HCT116 (cell line): ENCODE data around the gene SLC6A12. TPM values are rescaled to one million over a fixed set of nuclear protein-coding genes. Genes with fewer than 3 reads are reported as not detected.

ENCODE experiments used
- ATAC-seq: fragments of 200-7000 bp; cut with Tn5 transposase; 2 replicates; pipeline ENCODE4 v1.9.1; 2020; ENCODE audit warnings: mild to moderate bottlenecking, moderate library complexity
- BruUV-seq: library from RNA; stranded (reverse); fragments of 400-500 nt; replicated peaks from 2 replicates; lab custom pipeline; 2021; lab: Mats Ljungman, UMichigan
- CTCF ChIA-PET: fragments of 300-600 bp; sonication (Branson Sonifier 250); formaldehyde crosslinking; loops from one replicate; lab custom pipeline; 2021; ENCODE audit warnings: antibody characterized with exemption; lab: Charles Lee
- POLR2A ChIA-PET: fragments of 300-600, 350-600 bp; sonication (Branson Sonifier 250); formaldehyde crosslinking; loops from one replicate; lab custom pipeline; 2021; ENCODE audit warnings: antibody characterized with exemption; lab: Charles Lee
- RAD21 ChIA-PET, 2 experiments: fragments of 300-600 bp; sonication (Branson Sonifier 250); formaldehyde crosslinking; loops; one replicate each; lab custom pipeline; 2023; ENCODE audit warnings: low total read pairs in 2 of 2; ENCODE audit not compliant: uncharacterized antibody in 2 of 2, unreplicated experiment in 2 of 2, low non-redundant PET in 1 of 2; lab: Charles Lee
- DNase-seq: peaks from one replicate; pipeline ENCODE4 v3.0.0-alpha.2; 2010; ENCODE audit warnings: low read depth, low spot score
- H2AFZ ChIP-seq: fragments of 200-600 bp; shearing (Covaris generic), sonication (generic); 2 replicates; pipeline ENCODE4 v1.6.1; 2017; ENCODE audit warnings: low read depth, mixed run types, mixed read lengths, antibody characterized with exemption, low read length; ENCODE audit not compliant: poor library complexity, severe bottlenecking
- H3K27ac ChIP-seq: 2 replicates; pipeline ENCODE4 v1.5.1; 2012; ENCODE audit warnings: low read depth, low read length
- H3K27me3 ChIP-seq: fragments of 200-600 bp; sonication (generic); 2 replicates; pipeline ENCODE4 v1.6.1; 2016; ENCODE audit warnings: mixed run types, low read length, mixed read lengths; ENCODE audit not compliant: insufficient read depth
- H3K36me3 ChIP-seq, 2 experiments: fragments of 200-500 bp in 1 of 2; fragments of 200-600 bp in 1 of 2; sonication (Bioruptor generic) in 1 of 2; sonication (generic) in 1 of 2; 2 replicates each; pipeline versions ENCODE4 v1.5.1 to v1.6.1; 2014 to 2016; ENCODE audit warnings: low read length in 2 of 2, inconsistent platforms in 1 of 2, mixed read lengths in 1 of 2, mixed run types in 1 of 2; ENCODE audit not compliant: insufficient read depth in 2 of 2, control insufficient read depth in 1 of 2
- H3K4me1 ChIP-seq, 2 experiments: fragments of 200-600 bp in 1 of 2; sonication (generic) in 1 of 2; 2 replicates each; pipeline versions ENCODE4 v1.5.1 to v1.6.1; 2012 to 2017; ENCODE audit warnings: low read length in 2 of 2, inconsistent platforms in 1 of 2, mild to moderate bottlenecking in 1 of 2, mixed read lengths in 1 of 2, mixed run types in 1 of 2, moderate library complexity in 1 of 2; ENCODE audit not compliant: insufficient read depth in 2 of 2, control insufficient read depth in 1 of 2
- H3K4me2 ChIP-seq: fragments of 200-600 bp; sonication (generic); 2 replicates; pipeline ENCODE4 v1.6.1; 2017; ENCODE audit warnings: mixed run types, low read length, mixed read lengths
- H3K4me3 ChIP-seq, 2 experiments: fragments of 200-600 bp in 1 of 2; sonication (generic) in 1 of 2; replicated peaks in 1 of 2; 2 replicates each; pipeline ENCODE4 v1.5.1; 2011 to 2016; ENCODE audit warnings: low read length in 2 of 2, control low read depth in 1 of 2, low read depth in 1 of 2, mild to moderate bottlenecking in 1 of 2, mixed read lengths in 1 of 2, mixed run types in 1 of 2
- H3K79me2 ChIP-seq: fragments of 200-600 bp; sonication (generic); 2 replicates; pipeline ENCODE4 v1.6.1; 2017; ENCODE audit warnings: mild to moderate bottlenecking, mixed run types, low read length, moderate library complexity, mixed read lengths; ENCODE audit not compliant: insufficient read depth
- H3K9ac ChIP-seq: fragments of 200-600 bp; sonication (generic); 2 replicates; pipeline ENCODE4 v1.6.1; 2016; ENCODE audit warnings: low read length, mixed read lengths
- H3K9me2 ChIP-seq: fragments of 200-600 bp; sonication (generic), shearing (Covaris generic); 2 replicates; pipeline ENCODE4 v1.6.1; 2017; ENCODE audit warnings: mixed run types, mild to moderate bottlenecking, moderate library complexity; ENCODE audit not compliant: insufficient read depth
- H3K9me3 ChIP-seq, 2 experiments: fragments of 200-500 bp in 1 of 2; fragments of 200-600 bp in 1 of 2; sonication (Bioruptor generic) in 1 of 2; sonication (generic) in 1 of 2; 2 replicates each; pipeline ENCODE4 v1.6.1; 2014 to 2017; ENCODE audit warnings: low read length in 2 of 2, mixed read lengths in 2 of 2, inconsistent platforms in 1 of 2, low read depth in 1 of 2, mild to moderate bottlenecking in 1 of 2, mixed run types in 1 of 2, moderate library complexity in 1 of 2; ENCODE audit not compliant: control insufficient read depth in 1 of 2, insufficient read depth in 1 of 2
- H4K20me1 ChIP-seq: fragments of 200-600 bp; sonication (generic), shearing (Covaris generic); 2 replicates; pipeline ENCODE4 v1.6.1; 2017; ENCODE audit warnings: mixed run types, mild to moderate bottlenecking, moderate library complexity; ENCODE audit not compliant: insufficient read depth
- EGR1 ChIP-seq: IDR thresholded peaks from 2 replicates; pipeline ENCODE4 v1.6.1; 2012; ENCODE audit warnings: low read depth
- POLR2AphosphoS5 ChIP-seq: IDR thresholded peaks from 2 replicates; pipeline ENCODE4 v1.6.1; 2011; ENCODE audit warnings: mild to moderate bottlenecking, low read depth, low read length, moderate library complexity
- SRF ChIP-seq: IDR thresholded peaks from 2 replicates; pipeline ENCODE4 v1.6.1; 2012; ENCODE audit warnings: low read depth
- intact Hi-C: fragments of 100-400 bp; cut with micrococcal nuclease; formaldehyde crosslinking; loops from 2 replicates; pipeline ENCODE4 v1.10.0; 2022
- total RNA-seq: library from RNA; stranded (reverse); gene quantifications from one replicate; pipeline ENCODE4 v1.2.1, GENCODE V29; 2021; ENCODE audit not compliant: unreplicated experiment
- TF ChIP-seq, protein P1 (sequence below): IDR thresholded peaks from 2 replicates; pipeline ENCODE4 v1.6.1; 2012
- TF ChIP-seq, protein P2 (sequence below): IDR thresholded peaks from 2 replicates; pipeline ENCODE4 v1.6.1; 2011; ENCODE audit warnings: mild to moderate bottlenecking, low read length, moderate library complexity; ENCODE audit not compliant: insufficient replicate concordance; ENCODE audit errors: extremely low read depth
- TF ChIP-seq, protein P3 (sequence below): IDR thresholded peaks from 2 replicates; pipeline ENCODE4 v1.6.1; 2012
- TF ChIP-seq, protein P4 (sequence below): IDR thresholded peaks from 2 replicates; pipeline ENCODE4 v1.6.1; 2012; ENCODE audit warnings: low read depth

The SLC6A12 gene
- total RNA-seq, 1 experiment from 2014 or later: 0.64 TPM

DNA sequence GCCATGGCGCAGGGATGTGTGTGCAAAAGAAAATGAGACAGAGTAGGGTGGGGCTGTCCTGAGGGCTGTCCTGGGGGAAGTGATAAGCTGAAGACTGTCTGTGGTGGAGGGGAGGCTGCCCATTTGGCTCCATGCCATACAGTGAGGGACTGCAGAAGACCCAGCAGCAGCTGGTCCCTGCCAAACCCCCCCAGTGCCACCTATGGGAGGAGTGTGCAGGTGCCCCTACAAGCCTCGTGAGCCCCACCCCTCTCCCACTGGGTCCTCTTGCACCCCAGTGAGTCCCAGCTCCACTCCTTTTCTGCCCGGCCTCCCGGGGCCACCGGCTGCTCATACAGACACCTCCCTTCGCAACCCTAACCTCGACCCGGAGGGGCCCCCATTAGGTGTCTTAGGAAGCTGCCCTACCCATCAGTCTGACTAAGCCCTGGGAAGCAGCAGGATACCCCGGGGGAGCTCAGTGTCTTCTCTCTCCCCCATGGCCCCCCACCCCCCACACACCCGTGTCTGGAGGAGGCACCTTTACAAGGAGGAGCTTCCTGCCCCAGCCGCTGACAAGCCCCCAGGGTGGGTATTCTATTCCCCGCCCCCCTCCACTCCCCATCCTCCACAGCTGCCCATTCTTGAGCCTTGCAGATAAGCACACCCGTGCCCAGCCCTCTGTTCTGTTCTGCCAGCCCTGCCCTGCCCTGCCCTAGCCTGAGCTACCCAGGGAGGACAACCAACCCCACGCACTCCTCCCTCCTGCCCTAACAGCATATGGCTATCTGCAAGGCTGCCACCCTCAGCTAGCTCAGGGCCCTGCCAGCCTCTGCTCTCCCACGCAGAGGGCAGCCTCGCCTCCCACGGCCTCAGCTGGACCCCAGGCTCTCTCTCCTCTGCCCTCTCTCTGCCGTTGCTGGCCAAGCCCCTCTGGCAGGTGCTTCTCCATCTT, 41.9 kb downstream of the SLC6A12 start:
- no peak for TF ChIP-seq POLR2AphosphoS5
- TF ChIP-seq, protein P1, sequence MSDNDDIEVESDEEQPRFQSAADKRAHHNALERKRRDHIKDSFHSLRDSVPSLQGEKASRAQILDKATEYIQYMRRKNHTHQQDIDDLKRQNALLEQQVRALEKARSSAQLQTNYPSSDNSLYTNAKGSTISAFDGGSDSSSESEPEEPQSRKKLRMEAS: no peak
- TF ChIP-seq, protein P2, sequence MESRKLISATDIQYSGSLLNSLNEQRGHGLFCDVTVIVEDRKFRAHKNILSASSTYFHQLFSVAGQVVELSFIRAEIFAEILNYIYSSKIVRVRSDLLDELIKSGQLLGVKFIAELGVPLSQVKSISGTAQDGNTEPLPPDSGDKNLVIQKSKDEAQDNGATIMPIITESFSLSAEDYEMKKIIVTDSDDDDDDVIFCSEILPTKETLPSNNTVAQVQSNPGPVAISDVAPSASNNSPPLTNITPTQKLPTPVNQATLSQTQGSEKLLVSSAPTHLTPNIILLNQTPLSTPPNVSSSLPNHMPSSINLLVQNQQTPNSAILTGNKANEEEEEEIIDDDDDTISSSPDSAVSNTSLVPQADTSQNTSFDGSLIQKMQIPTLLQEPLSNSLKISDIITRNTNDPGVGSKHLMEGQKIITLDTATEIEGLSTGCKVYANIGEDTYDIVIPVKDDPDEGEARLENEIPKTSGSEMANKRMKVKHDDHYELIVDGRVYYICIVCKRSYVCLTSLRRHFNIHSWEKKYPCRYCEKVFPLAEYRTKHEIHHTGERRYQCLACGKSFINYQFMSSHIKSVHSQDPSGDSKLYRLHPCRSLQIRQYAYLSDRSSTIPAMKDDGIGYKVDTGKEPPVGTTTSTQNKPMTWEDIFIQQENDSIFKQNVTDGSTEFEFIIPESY: no peak
- Histone ChIP-seq H3K9me2 (no peaks in the 10 kb centered on the region), H3K4me1 (peaks cover 4 to 19% of the 10 kb centered on the region in 2 experiments; a peak in 3 of 4 replicates), H3K4me3 (no peak overlapping the region), H3K79me2 (no peaks in the 10 kb centered on the region), H2AFZ (no peak overlapping the region), H3K27ac (no peak overlapping the region), H3K36me3 (no peaks in the 10 kb centered on the region), H3K27me3 (no peaks in the 10 kb centered on the region), H4K20me1 (no peaks in the 10 kb centered on the region), H3K9me3 (no peaks in the 10 kb centered on the region), H3K9ac (no peak overlapping the region), H3K4me2 (no peak overlapping the region)
- ChIA-PET POLR2A (no interaction called here), CTCF (interaction anchor here (0.6 kb wide), 1 partner anchor 11 kb away, joined by 3 read pairs; no protein-coding TSS in a partner anchor), RAD21 (no interaction called here)
- intact Hi-C loops: no loop called here
- no peak for DNase-seq
- BruUV-seq: no TSS peak
- ATAC-seq: no peak

DNA sequence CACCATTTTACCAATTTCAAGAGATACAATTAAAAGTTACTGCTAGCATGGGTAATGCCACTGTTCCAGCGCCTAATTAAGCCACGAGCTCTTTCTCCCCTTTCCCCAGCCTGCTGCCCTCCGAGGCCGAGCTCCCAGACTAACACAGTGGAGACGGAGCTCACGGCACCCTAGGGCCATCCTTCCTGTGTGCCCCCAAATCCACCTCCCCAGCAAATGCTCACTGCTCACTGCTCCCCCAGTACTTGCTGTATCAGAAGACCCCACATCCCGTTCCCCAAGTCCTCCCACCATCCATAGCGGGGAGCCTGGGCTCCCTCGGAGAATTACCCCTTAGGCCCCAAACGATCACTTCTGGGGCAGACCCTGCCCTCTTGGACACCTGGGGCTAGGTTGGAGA, 42.7 kb downstream of the SLC6A12 start:
- CTCF ChIA-PET: no interaction called here
- H3K27me3 ChIP-seq: no peaks in the 10 kb centered on the region
- H2AFZ ChIP-seq: no peak overlapping the region
- intact Hi-C loops: no loop called here
- no peaks in the 10 kb centered on the region for H3K36me3 ChIP-seq
- POLR2A ChIA-PET: no interaction called here
- no peaks in the 10 kb centered on the region for H3K79me2 ChIP-seq
- no peaks in the 10 kb centered on the region for H4K20me1 ChIP-seq
- RAD21 ChIA-PET: no interaction called here
- ATAC-seq (no peak), DNase-seq (no peak)
- no peak overlapping the region for H3K4me3 ChIP-seq
- no peaks in the 10 kb centered on the region for H3K9me2 ChIP-seq
- H3K9me3 ChIP-seq: no peaks in the 10 kb centered on the region
- no peak overlapping the region for H3K4me2 ChIP-seq
- H3K27ac ChIP-seq: no peak overlapping the region
- no peak overlapping the region for H3K9ac ChIP-seq
- no TSS peak for BruUV-seq
- peaks cover 0 to 12% of the 10 kb centered on the region in 2 experiments; a peak in 2 of 4 replicates for H3K4me1 ChIP-seq
- TF ChIP-seq, protein P3, sequence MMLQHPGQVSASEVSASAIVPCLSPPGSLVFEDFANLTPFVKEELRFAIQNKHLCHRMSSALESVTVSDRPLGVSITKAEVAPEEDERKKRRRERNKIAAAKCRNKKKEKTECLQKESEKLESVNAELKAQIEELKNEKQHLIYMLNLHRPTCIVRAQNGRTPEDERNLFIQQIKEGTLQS: no peak
- TF ChIP-seq EGR1 (no peak), POLR2AphosphoS5 (no peak), SRF (no peak)
- TF ChIP-seq, protein P4, sequence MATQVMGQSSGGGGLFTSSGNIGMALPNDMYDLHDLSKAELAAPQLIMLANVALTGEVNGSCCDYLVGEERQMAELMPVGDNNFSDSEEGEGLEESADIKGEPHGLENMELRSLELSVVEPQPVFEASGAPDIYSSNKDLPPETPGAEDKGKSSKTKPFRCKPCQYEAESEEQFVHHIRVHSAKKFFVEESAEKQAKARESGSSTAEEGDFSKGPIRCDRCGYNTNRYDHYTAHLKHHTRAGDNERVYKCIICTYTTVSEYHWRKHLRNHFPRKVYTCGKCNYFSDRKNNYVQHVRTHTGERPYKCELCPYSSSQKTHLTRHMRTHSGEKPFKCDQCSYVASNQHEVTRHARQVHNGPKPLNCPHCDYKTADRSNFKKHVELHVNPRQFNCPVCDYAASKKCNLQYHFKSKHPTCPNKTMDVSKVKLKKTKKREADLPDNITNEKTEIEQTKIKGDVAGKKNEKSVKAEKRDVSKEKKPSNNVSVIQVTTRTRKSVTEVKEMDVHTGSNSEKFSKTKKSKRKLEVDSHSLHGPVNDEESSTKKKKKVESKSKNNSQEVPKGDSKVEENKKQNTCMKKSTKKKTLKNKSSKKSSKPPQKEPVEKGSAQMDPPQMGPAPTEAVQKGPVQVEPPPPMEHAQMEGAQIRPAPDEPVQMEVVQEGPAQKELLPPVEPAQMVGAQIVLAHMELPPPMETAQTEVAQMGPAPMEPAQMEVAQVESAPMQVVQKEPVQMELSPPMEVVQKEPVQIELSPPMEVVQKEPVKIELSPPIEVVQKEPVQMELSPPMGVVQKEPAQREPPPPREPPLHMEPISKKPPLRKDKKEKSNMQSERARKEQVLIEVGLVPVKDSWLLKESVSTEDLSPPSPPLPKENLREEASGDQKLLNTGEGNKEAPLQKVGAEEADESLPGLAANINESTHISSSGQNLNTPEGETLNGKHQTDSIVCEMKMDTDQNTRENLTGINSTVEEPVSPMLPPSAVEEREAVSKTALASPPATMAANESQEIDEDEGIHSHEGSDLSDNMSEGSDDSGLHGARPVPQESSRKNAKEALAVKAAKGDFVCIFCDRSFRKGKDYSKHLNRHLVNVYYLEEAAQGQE: no peak
- TF ChIP-seq, protein P1: no peak
- TF ChIP-seq, protein P2: no peak
